ENCODE results near the gene MAGI1.

MAGI1 gene

DNA sequence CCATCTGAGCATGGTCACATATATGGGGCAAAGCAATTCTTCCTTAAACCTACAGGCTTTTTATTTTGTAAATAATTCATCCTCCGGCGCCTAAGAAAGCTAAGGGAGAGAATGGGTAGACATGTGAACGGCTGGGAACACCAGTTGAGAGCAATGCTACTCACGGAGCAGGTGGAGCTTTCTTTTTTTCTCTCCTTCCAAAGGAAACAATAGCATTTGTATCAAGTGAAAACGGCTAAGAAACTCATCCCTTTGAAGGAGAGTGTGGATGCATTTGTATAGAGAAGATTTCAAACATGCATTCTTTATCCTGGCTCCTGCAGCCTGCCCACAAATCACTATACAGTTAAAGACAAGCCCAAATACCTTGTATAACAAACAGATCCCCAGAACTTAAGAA, 637.8 kb downstream of the MAGI1 start:
- H3K27ac ChIP-seq: no peak overlapping the region
- peaks cover 0 to 5% (median 0%) of the 10 kb centered on the region in 4 donors for H3K4me1 ChIP-seq
- TF ChIP-seq, protein P1, sequence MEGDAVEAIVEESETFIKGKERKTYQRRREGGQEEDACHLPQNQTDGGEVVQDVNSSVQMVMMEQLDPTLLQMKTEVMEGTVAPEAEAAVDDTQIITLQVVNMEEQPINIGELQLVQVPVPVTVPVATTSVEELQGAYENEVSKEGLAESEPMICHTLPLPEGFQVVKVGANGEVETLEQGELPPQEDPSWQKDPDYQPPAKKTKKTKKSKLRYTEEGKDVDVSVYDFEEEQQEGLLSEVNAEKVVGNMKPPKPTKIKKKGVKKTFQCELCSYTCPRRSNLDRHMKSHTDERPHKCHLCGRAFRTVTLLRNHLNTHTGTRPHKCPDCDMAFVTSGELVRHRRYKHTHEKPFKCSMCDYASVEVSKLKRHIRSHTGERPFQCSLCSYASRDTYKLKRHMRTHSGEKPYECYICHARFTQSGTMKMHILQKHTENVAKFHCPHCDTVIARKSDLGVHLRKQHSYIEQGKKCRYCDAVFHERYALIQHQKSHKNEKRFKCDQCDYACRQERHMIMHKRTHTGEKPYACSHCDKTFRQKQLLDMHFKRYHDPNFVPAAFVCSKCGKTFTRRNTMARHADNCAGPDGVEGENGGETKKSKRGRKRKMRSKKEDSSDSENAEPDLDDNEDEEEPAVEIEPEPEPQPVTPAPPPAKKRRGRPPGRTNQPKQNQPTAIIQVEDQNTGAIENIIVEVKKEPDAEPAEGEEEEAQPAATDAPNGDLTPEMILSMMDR (IDR thresholded peaks at IDR 0.05): no peak
- no peaks in the 10 kb centered on the region for H3K27me3 ChIP-seq
- no peak overlapping the region for H3K4me3 ChIP-seq
- no peaks in the 10 kb centered on the region for H3K9me3 ChIP-seq
- intact Hi-C loops (cut with DNase I; ENCODE audit: low total_unique reads): no loop called here
- peaks cover 0 to 5% (median 0%) of the 10 kb centered on the region in 3 donors for H3K36me3 ChIP-seq
- DNase-seq: no peak

DNA sequence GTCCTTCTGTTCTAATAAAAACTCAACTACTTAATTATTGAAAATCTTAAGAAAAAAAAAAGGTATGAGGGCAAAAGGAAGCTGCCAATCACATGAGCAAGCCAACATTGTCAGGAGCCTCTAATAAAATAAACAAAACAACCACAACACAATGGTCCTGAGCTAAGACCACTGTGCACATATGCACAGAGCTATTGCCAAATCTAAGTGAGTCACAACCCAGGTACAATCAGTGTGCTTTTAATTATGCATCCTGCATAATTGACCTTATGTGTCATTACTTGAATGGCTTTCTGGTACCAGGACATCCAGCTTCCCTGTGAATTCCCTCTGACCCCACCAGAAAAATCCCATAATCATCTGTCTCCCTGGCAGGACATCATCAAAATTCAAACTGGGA, 639.8 kb downstream of the MAGI1 start:
- Histone ChIP-seq H3K36me3 (peaks cover 0 to 5% (median 0%) of the 10 kb centered on the region in 3 donors), H3K27me3 (no peaks in the 10 kb centered on the region), H3K4me1 (peaks cover 0 to 5% (median 0%) of the 10 kb centered on the region in 4 donors), H3K9me3 (no peaks in the 10 kb centered on the region), H3K4me3 (no peak overlapping the region), H3K27ac (no peak overlapping the region)
- intact Hi-C loops (cut with DNase I; ENCODE audit: low total_unique reads): no loop called here
- no peak for DNase-seq
- TF ChIP-seq, protein P1 (IDR thresholded peaks at IDR 0.05): no peak

DNA sequence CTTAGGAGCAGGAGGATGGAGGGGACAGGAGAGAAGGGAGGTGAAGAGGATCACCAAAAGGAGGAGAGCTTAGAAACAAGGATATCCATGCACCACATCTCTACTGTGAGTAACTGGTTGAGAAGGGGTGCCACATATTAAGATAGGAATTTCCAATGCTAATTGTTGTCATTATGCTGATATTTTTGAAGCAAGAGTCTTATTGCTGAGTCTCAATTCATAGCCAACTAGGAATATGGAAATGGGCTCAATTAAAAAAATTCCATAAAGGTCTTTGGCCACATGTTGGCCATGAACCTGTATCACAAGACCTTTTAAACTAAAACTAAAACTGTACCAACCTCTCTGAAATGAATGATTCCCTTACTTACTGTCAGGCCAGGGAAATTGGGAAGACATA, 642.6 kb downstream of the MAGI1 start:
- TF ChIP-seq, protein P1 (IDR thresholded peaks at IDR 0.05): no peak
- intact Hi-C loops (cut with DNase I; ENCODE audit: low total_unique reads): no loop called here
- Histone ChIP-seq H3K36me3 (peaks cover under 1 to 8% (median 1%) of the 10 kb centered on the region in 3 donors), H3K4me1 (no peaks in the 10 kb centered on the region), H3K27ac (no peak overlapping the region), H3K9me3 (no peaks in the 10 kb centered on the region), H3K4me3 (no peak overlapping the region), H3K27me3 (no peaks in the 10 kb centered on the region)
- DNase-seq: no peak

DNA sequence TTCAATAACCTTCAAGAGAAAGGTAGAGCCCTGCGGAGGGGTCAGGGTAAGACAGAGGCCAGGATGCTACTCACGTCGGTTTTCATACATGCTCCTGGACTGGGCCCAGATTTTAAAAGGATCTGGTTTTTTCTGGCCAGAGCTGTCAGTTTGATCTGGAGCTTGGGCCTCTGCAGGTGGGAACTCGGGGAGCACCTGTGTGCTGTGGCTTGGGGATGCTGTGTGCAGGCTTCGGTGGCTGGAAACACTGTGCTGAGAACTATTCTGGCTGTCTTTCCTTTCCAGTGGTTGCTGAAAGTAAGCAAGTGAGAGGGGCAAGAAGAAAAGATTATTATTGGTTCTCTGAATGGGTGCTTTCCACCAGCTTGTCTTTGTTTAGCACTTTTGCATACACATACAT, 647.6 kb downstream of the MAGI1 start:
- intact Hi-C loops (cut with DNase I; ENCODE audit: low total_unique reads): no loop called here
- Histone ChIP-seq H3K27ac (no peak overlapping the region), H3K36me3 (peaks cover 5 to 25% (median 17%) of the 10 kb centered on the region in 3 donors), H3K9me3 (no peaks in the 10 kb centered on the region), H3K4me1 (no peaks in the 10 kb centered on the region), H3K4me3 (no peak overlapping the region), H3K27me3 (no peaks in the 10 kb centered on the region)
- DNase-seq: no peak
- TF ChIP-seq, protein P1 (IDR thresholded peaks at IDR 0.05): no peak

- H3K9me3 ChIP-seq: no peaks in the 10 kb centered on the region
- intact Hi-C loops (cut with DNase I; ENCODE audit: low total_unique reads): no loop called here
- no peak overlapping the region for H3K27ac ChIP-seq
- TF ChIP-seq, protein P1 (IDR thresholded peaks at IDR 0.05): no peak
- no peak overlapping the region for H3K4me3 ChIP-seq
- H3K27me3 ChIP-seq: no peaks in the 10 kb centered on the region
- no peaks in the 10 kb centered on the region for H3K4me1 ChIP-seq
- H3K36me3 ChIP-seq: peaks cover 25 to 44% (median 41%) of the 10 kb centered on the region in 3 donors
- DNase-seq: no peak
These were observed 652.9 kb downstream of the MAGI1 start for GRCh38 chr3:65385805-65386204.

DNA sequence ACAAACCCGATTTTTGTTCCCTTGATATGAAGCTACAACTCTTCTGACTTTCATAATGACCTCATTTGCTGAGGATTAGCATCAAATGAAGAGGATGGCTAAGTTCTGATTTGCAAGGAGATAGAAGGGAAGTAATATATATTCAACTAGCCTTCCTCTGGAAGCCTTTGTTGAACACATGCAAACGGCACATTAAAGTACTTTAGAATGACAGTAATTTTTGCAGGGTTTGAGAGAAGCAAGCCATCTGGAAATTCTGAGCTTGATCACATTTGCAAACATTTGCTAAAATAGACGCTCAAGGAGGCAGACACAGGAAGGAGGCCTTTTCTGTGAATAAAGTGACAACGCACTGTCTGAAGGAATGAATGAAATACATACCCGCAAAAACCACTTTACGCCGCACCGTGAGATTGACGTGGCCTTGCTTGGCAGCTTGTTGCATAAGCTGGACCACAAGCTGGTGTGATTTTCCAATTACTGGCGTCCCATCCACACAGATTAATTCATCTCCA, 657.2 kb downstream of the MAGI1 start:
- TF ChIP-seq, protein P1 (IDR thresholded peaks at IDR 0.05): no peak
- Histone ChIP-seq H3K9me3 (no peaks in the 10 kb centered on the region), H3K4me3 (no peak overlapping the region), H3K27ac (no peak overlapping the region), H3K4me1 (no peaks in the 10 kb centered on the region), H3K36me3 (peaks cover 44 to 53% (median 51%) of the 10 kb centered on the region in 3 donors), H3K27me3 (no peaks in the 10 kb centered on the region)
- intact Hi-C loops (cut with DNase I; ENCODE audit: low total_unique reads): no loop called here
- DNase-seq: no peak

Data from tibial artery (tissue), 4 donors.